ENCODE data around the gene CDH7.

DNA sequence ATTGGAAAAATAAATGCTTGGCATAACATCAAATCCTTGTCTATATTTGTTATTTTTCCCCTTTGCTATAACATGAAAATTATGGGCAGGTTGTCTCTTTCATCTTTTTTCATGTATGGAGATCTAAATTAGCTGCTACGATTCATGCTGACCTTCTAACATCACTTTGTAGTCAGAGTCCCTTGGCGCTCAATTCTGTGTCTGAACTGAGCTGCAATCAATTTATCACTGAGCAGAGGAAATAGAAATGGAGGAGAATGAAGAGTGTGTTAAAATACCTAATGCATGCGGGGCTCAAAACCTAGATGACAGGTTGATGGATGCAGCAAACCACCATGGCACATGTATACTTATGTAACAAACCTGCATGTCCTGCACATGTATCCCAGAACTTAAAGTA lies 168.9 kb downstream of the CDH7 start:
- TF ChIP-seq CTCF (IDR thresholded peaks at IDR 0.05) (no peak), ZFX (IDR thresholded peaks at IDR 0.05; ENCODE audit: borderline replicate concordance) (no peak)
